ENCODE data around the gene ROR1. TPM values are rescaled to one million over a fixed set of nuclear protein-coding genes. Genes with fewer than 3 reads are reported as not detected.

Gene ROR1
- total and polyA plus RNA-seq, 10 of the 15 experiments (the other 5 are each of a cell fraction or from before 2014, with no cell fraction given) = 0.02 to 0.08 (median 0.05) TPM; not detected in 6

- no peak overlapping the region for H2AFZ ChIP-seq (ENCODE audit: control insufficient read depth, low read depth, low read length)
- H3K9me3 ChIP-seq (replicated peaks; ENCODE audit: control insufficient read depth, insufficient read depth, low read length) = no peaks in the 10 kb centered on the region
- 32% methylated on average over 3 of the region's 3 CpGs for WGBS (ENCODE audit: insufficient coverage, insufficient replicate concordance, low lambda C conversion rate, missing lambda C conversion rate)
- intact Hi-C loops (cut with micrococcal nuclease; ENCODE audit: unreplicated experiment) (no loop called here), in situ Hi-C loops (cut with MboI) (no loop called here)
- H3K79me2 ChIP-seq (ENCODE audit: control insufficient read depth, insufficient read depth, low read length) = no peaks in the 10 kb centered on the region
- no peaks in the 10 kb centered on the region for H4K20me1 ChIP-seq (ENCODE audit: control insufficient read depth, insufficient read depth)
- TF ChIP-seq, protein P1, sequence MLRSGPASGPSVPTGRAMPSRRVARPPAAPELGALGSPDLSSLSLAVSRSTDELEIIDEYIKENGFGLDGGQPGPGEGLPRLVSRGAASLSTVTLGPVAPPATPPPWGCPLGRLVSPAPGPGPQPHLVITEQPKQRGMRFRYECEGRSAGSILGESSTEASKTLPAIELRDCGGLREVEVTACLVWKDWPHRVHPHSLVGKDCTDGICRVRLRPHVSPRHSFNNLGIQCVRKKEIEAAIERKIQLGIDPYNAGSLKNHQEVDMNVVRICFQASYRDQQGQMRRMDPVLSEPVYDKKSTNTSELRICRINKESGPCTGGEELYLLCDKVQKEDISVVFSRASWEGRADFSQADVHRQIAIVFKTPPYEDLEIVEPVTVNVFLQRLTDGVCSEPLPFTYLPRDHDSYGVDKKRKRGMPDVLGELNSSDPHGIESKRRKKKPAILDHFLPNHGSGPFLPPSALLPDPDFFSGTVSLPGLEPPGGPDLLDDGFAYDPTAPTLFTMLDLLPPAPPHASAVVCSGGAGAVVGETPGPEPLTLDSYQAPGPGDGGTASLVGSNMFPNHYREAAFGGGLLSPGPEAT (IDR thresholded peaks at IDR 0.05; ENCODE audit: low read depth) = no peak
- TF ChIP-seq, protein P2, sequence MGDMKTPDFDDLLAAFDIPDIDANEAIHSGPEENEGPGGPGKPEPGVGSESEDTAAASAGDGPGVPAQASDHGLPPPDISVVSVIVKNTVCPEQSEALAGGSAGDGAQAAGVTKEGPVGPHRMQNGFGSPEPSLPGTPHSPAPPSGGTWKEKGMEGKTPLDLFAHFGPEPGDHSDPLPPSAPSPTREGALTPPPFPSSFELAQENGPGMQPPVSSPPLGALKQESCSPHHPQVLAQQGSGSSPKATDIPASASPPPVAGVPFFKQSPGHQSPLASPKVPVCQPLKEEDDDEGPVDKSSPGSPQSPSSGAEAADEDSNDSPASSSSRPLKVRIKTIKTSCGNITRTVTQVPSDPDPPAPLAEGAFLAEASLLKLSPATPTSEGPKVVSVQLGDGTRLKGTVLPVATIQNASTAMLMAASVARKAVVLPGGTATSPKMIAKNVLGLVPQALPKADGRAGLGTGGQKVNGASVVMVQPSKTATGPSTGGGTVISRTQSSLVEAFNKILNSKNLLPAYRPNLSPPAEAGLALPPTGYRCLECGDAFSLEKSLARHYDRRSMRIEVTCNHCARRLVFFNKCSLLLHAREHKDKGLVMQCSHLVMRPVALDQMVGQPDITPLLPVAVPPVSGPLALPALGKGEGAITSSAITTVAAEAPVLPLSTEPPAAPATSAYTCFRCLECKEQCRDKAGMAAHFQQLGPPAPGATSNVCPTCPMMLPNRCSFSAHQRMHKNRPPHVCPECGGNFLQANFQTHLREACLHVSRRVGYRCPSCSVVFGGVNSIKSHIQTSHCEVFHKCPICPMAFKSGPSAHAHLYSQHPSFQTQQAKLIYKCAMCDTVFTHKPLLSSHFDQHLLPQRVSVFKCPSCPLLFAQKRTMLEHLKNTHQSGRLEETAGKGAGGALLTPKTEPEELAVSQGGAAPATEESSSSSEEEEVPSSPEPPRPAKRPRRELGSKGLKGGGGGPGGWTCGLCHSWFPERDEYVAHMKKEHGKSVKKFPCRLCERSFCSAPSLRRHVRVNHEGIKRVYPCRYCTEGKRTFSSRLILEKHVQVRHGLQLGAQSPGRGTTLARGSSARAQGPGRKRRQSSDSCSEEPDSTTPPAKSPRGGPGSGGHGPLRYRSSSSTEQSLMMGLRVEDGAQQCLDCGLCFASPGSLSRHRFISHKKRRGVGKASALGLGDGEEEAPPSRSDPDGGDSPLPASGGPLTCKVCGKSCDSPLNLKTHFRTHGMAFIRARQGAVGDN (IDR thresholded peaks at IDR 0.05) = no peak
- TF ChIP-seq TARDBP (IDR thresholded peaks at IDR 0.05; ENCODE audit: borderline replicate concordance) (no peak), BMI1 (IDR thresholded peaks at IDR 0.05; ENCODE audit: borderline replicate concordance) (no peak), SREBF1 (IDR thresholded peaks at IDR 0.05; ENCODE audit: low read length) (no peak), TCF7 (IDR thresholded peaks at IDR 0.05; ENCODE audit: borderline replicate concordance) (no peak), MAX (IDR thresholded peaks at IDR 0.05; ENCODE audit: low read depth, low read length) (no peak), GATAD2B (conservative IDR thresholded peaks at IDR 0.05; ENCODE audit: low read depth) (no peak), KDM1A (IDR thresholded peaks at IDR 0.05; ENCODE audit: borderline replicate concordance) (no peak), DPF2 (IDR thresholded peaks at IDR 0.05) (no peak), FOS (IDR thresholded peaks at IDR 0.05; ENCODE audit: borderline replicate concordance, extremely low read depth, insufficient read length) (no peak)
- DNase-seq (ENCODE audit: low read depth, low spot score) (no peak), FAIRE-seq (no peak), ATAC-seq (no peak)
- no peaks in the 10 kb centered on the region for H3K4me1 ChIP-seq (ENCODE audit: control insufficient read depth, insufficient read depth, low read length)
- POLR2A ChIA-PET = no interaction called here
- H3K36me3 ChIP-seq (ENCODE audit: control insufficient read depth in 2 of 2, insufficient read depth in 2 of 2, low read length in 1 of 2) = no peaks in the 10 kb centered on the region
- H3K27ac ChIP-seq (ENCODE audit: control insufficient read depth, insufficient read depth) = no peak overlapping the region
- no peak overlapping the region for H3K4me2 ChIP-seq (ENCODE audit: control insufficient read depth, insufficient read depth)
- H3K4me3 ChIP-seq = no peak overlapping the region
- CTCF ChIA-PET = no interaction called here
- H3K27me3 ChIP-seq (replicated peaks in 1 of 2; ENCODE audit: control insufficient read depth in 2 of 2, insufficient read depth in 2 of 2, low read length in 1 of 2) = peaks cover 0 to 8% of the 10 kb centered on the region in 2 experiments; a peak in 2 of 4 replicates
- SMC1A ChIA-PET (ENCODE audit: uncharacterized antibody, unreplicated experiment) = interaction anchor here (1.1 kb wide), 1 partner anchor 19 kb away, joined by 3 read pairs; no protein-coding TSS in a partner anchor
- no peak overlapping the region for H3K9ac ChIP-seq (ENCODE audit: control insufficient read depth, insufficient read depth, low read length)
- RAD21 ChIA-PET (ENCODE audit: unreplicated experiment) = no interaction called here
- BruUV-seq (replicated peaks) = no TSS peak
Measured at GRCh38 chr1:63971557-63971956, 197.7 kb downstream of the ROR1 start.
